HG03175 (cell line): ENCODE measurements around the gene SUSD1.

Experiments
- ATAC-seq: cut with Tn5 transposase; IDR thresholded peaks from one replicate; pipeline ENCODE4 v1.9.1; 2021; ENCODE audit warnings: mild to moderate bottlenecking, moderate library complexity; ENCODE audit not compliant: unreplicated experiment

The SUSD1 gene

GRCh38 chr9:112044881-112045280, 130.2 kb downstream of the SUSD1 start:
- ATAC-seq: no peak

- no peak for ATAC-seq
Measured at GRCh38 chr9:112044186-112044585, 130.9 kb downstream of the SUSD1 start.

GRCh38 chr9:112043423-112043822, 131.7 kb downstream of the SUSD1 start:
- no peak for ATAC-seq

GRCh38 chr9:112042769-112043168, 132.3 kb downstream of the SUSD1 start:
- no peak for ATAC-seq

- ATAC-seq: no peak
Measured at GRCh38 chr9:112042244-112042638, 132.9 kb downstream of the SUSD1 start.

GRCh38 chr9:112041536-112042243, 133.4 kb downstream of the SUSD1 start:
- ATAC-seq: no peak

- ATAC-seq: no peak
Measured at GRCh38 chr9:112041199-112041535, 133.9 kb downstream of the SUSD1 start.

- peak; percentile 24 for ATAC-seq
Measured at GRCh38 chr9:112038017-112038408, 137.1 kb downstream of the SUSD1 start.

GRCh38 chr9:112037281-112038016, 137.6 kb downstream of the SUSD1 start:
- ATAC-seq: peak; percentile 63

GRCh38 chr9:112035166-112035826, 139.8 kb downstream of the SUSD1 start:
- no peak for ATAC-seq

GRCh38 chr9:112034216-112034611, 140.9 kb downstream of the SUSD1 start:
- ATAC-seq: no peak

GRCh38 chr9:112033237-112034215, 141.6 kb downstream of the SUSD1 start:
- no peak for ATAC-seq

- ATAC-seq: no peak
Measured at GRCh38 chr9:112032743-112033142, 142.4 kb downstream of the SUSD1 start.

GRCh38 chr9:112032009-112032408, 143.1 kb downstream of the SUSD1 start:
- ATAC-seq: peak; percentile 58

GRCh38 chr9:112031400-112031799, 143.7 kb downstream of the SUSD1 start:
- ATAC-seq: no peak

- no peak for ATAC-seq
Measured at GRCh38 chr9:112029921-112030444, 145.1 kb downstream of the SUSD1 start.

GRCh38 chr9:112028242-112029221, 146.6 kb downstream of the SUSD1 start:
- ATAC-seq: peak; percentile 54

- no peak for ATAC-seq
Measured at GRCh38 chr9:112025850-112026249, 149.2 kb downstream of the SUSD1 start.

- no peak for ATAC-seq
Measured at GRCh38 chr9:112021742-112022141, 153.4 kb downstream of the SUSD1 start.
